ENCODE measurements around the gene CFAP100.

Gene CFAP100

GRCh38 chr3:126442094-126442855, 47.6 kb downstream of the CFAP100 start:
- no peak for DNase-seq

- DNase-seq = no peak
Observed at GRCh38 chr3:126442856-126443242, 48.1 kb downstream of the CFAP100 start.

- no peak for DNase-seq
Observed at GRCh38 chr3:126445506-126445905, 50.8 kb downstream of the CFAP100 start.

- DNase-seq = no peak
Observed at GRCh38 chr3:126446301-126446700, 51.6 kb downstream of the CFAP100 start.

- no peak for DNase-seq
Observed at GRCh38 chr3:126446791-126447190, 52.1 kb downstream of the CFAP100 start.

GRCh38 chr3:126447456-126448106, 52.9 kb downstream of the CFAP100 start:
- no peak for DNase-seq

GRCh38 chr3:126448136-126448892, 53.6 kb downstream of the CFAP100 start:
- no peak for DNase-seq

- no peak for DNase-seq
Observed at GRCh38 chr3:126448893-126449180, 54.1 kb downstream of the CFAP100 start.

GRCh38 chr3:126449621-126450051, 54.9 kb downstream of the CFAP100 start:
- DNase-seq = no peak

- no peak for DNase-seq
Observed at GRCh38 chr3:126450219-126450618, 55.5 kb downstream of the CFAP100 start.

- DNase-seq = no peak
Observed at GRCh38 chr3:126450744-126451143, 56.0 kb downstream of the CFAP100 start.

GRCh38 chr3:126451511-126451910, 56.8 kb downstream of the CFAP100 start:
- DNase-seq = no peak

GRCh38 chr3:126452213-126452612, 57.5 kb downstream of the CFAP100 start:
- no peak for DNase-seq

GRCh38 chr3:126454025-126454424, 59.3 kb downstream of the CFAP100 start:
- DNase-seq = no peak

GRCh38 chr3:126454437-126455198, 59.9 kb downstream of the CFAP100 start:
- no peak for DNase-seq

GRCh38 chr3:126456211-126456610, 61.5 kb downstream of the CFAP100 start:
- DNase-seq = no peak

GRCh38 chr3:126456766-126457388, 62.2 kb downstream of the CFAP100 start:
- no peak for DNase-seq

- DNase-seq = no peak
Observed at GRCh38 chr3:126459111-126459762, 64.5 kb downstream of the CFAP100 start.

- DNase-seq = no peak
Observed at GRCh38 chr3:126459763-126460127, 65.0 kb downstream of the CFAP100 start.

- DNase-seq = no peak
Observed at GRCh38 chr3:126460381-126460780, 65.7 kb downstream of the CFAP100 start.

- no peak for DNase-seq
Observed at GRCh38 chr3:126461450-126462070, 66.9 kb downstream of the CFAP100 start.
